Ovary (tissue), 9 donors: ENCODE data around the gene PSTPIP1. TPM values are rescaled to one million over a fixed set of nuclear protein-coding genes. Genes with fewer than 3 reads are reported as not detected.

Source experiments
- DNase-seq, 5 donors: peaks; one replicate each; pipeline ENCODE4 v3.0.0-alpha.2; 2019 to 2020
- H3K27ac ChIP-seq, 2 donors: fragments of 200-600 bp; one replicate each; pipeline versions ENCODE4 v1.5.1 to v1.8.0; 2019 to 2022
- H3K27me3 ChIP-seq: fragments of 200-600 bp; one replicate; pipeline ENCODE4 v1.8.0; 2022
- H3K36me3 ChIP-seq: fragments of 200-600 bp; sonication (generic); one replicate; pipeline ENCODE4 v1.5.1; 2019
- H3K4me1 ChIP-seq: one replicate; pipeline ENCODE4 v1.8.1; 2013; ENCODE audit warnings: mild to moderate bottlenecking, moderate library complexity; ENCODE audit not compliant: insufficient read depth
- H3K4me3 ChIP-seq: fragments of 200-600 bp; sonication (generic); one replicate; pipeline ENCODE4 v1.5.1; 2017
- H3K9me3 ChIP-seq, 2 donors: fragments of 200-600 bp in 1 of 2; sonication (generic) in 1 of 2; one replicate each; pipeline versions ENCODE4 v1.5.1 to v1.8.1; 2013 to 2019; ENCODE audit warnings: mild to moderate bottlenecking in 1 of 2, moderate library complexity in 1 of 2
- CTCF ChIP-seq, 3 donors: fragments of 450-650 bp in 2 of 3; fragments of 200-600 bp in 1 of 3; IDR thresholded peaks; one replicate each; pipeline versions ENCODE4 v1.5.1 to v1.8.0; 2016 to 2022; ENCODE audit warnings: antibody characterized with exemption in 3 of 3, mild to moderate bottlenecking in 1 of 3
- EP300 ChIP-seq: sonication (generic); formaldehyde crosslinking; IDR thresholded peaks from one replicate; pipeline ENCODE4 v1.6.1; 2017; ENCODE audit warnings: antibody characterized with exemption
- POLR2A ChIP-seq: fragments of 450-650 bp; IDR thresholded peaks from one replicate; pipeline ENCODE4 v1.6.1; 2017; ENCODE audit warnings: antibody characterized with exemption, mild to moderate bottlenecking, moderate library complexity
- WGBS, 3 donors: extraction: QIAGEN DNeasy Blood & Tissue Kit in 1 of 3; methylation state at CpG; one replicate each; pipeline versions ENCODE4 v1.1.5 to v1.1.7; 2013 to 2017; 5-methylcytosine and 5-hydroxymethylcytosine counted together
- intact Hi-C, 4 donors: fragments of 100-400 bp; cut with DNase I; formaldehyde crosslinking; loops; one replicate each; pipeline versions ENCODE4 v1.11.0 to v1.15.1; 2022 to 2023
- polyA plus RNA-seq, 2 donors: library from polyadenylated mRNA; stranded (reverse); fragments of 200-250 nt in 1 of 2; fragments of 350-450 nt in 1 of 2; fragmentation: Illumina TruSeq in 1 of 2; extraction: RNeasy Lipid Tissue Mini Kit (QIAGEN cat#74804) in 1 of 2; gene quantifications; one replicate each; pipeline ENCODE4 v1.2.3, GENCODE V29; 2013 to 2014
- total RNA-seq, 7 donors: library from RNA; depleted of rRNA in 2 of 7; stranded (reverse); fragments of >200 nt in 2 of 7; fragmentation: NEBNext Ultra II Directional in 3 of 7; extraction: Animal tissue kit (Norgen Biotek cat#: 25700) in 3 of 7; gene quantifications; one replicate each; pipeline versions ENCODE4 v1.1.0 to v1.2.4, GENCODE V29; 2016 to 2023
- donor health status: DM: no; HTN: no; CAD: no; lungs with moderate emphysema.
- donor health status: DM: no; HTN: no; CAD: no.
- donor health status: Bipolar disorder and iron deficiency.
- donor health status: DM: yes; HTN: yes; CAD: no.
- donor health status: DM: no; HTN: no; CAD: no.
- donor health status: DM: yes; HTN: yes; CAD: no.

The PSTPIP1 gene
- total and polyA plus RNA-seq, 9 donors: 1.4 to 10.9 (median 2.5) TPM

- Histone ChIP-seq H3K36me3 (no peaks in the 10 kb centered on the region), H3K27me3 (no peaks in the 10 kb centered on the region), H3K4me3 (no peak overlapping the region), H3K27ac (no peak overlapping the region), H3K4me1 (peaks cover 4% of the 10 kb centered on the region), H3K9me3 (no peaks in the 10 kb centered on the region)
- TF ChIP-seq CTCF (IDR thresholded peaks at IDR 0.05) (no peak), EP300 (no peak), POLR2A (no peak)
- intact Hi-C loops: loop anchor here in 1 of 4 donors (10.0 kb wide), 1 partner anchor 75 kb away; no protein-coding TSS in a partner anchor
- whole genome bisulfite sequencing, 3 donors: 52 to 57% (median 53%) methylated on average over 20 to 22 of the region's 22 CpGs
- DNase-seq: peak in 2 of 5 donors; percentile 14 to 16
Measured at GRCh38 chr15:77030048-77030927, 35.4 kb downstream of the PSTPIP1 start.

GRCh38 chr15:77030928-77031375, 36.0 kb downstream of the PSTPIP1 start:
- H3K9me3 ChIP-seq: no peaks in the 10 kb centered on the region
- H3K27me3 ChIP-seq: no peaks in the 10 kb centered on the region
- peaks cover 4% of the 10 kb centered on the region for H3K4me1 ChIP-seq
- H3K4me3 ChIP-seq: no peak overlapping the region
- peak in 1 of 5 donors; percentile 17 for DNase-seq
- WGBS, 3 donors: 71 to 76% (median 76%) methylated on average over 10 of the region's 10 CpGs
- H3K27ac ChIP-seq: no peak overlapping the region
- intact Hi-C loops: loop anchor here in 1 of 4 donors (10.0 kb wide), 1 partner anchor 74 kb away; no protein-coding TSS in a partner anchor
- H3K36me3 ChIP-seq: no peaks in the 10 kb centered on the region
- TF ChIP-seq EP300 (no peak), POLR2A (no peak), CTCF (IDR thresholded peaks at IDR 0.05) (no peak)

- Histone ChIP-seq H3K36me3 (no peaks in the 10 kb centered on the region), H3K4me3 (no peak overlapping the region), H3K27me3 (no peaks in the 10 kb centered on the region), H3K9me3 (no peaks in the 10 kb centered on the region), H3K4me1 (peaks cover 4% of the 10 kb centered on the region), H3K27ac (no peak overlapping the region)
- no peak for DNase-seq
- intact Hi-C loops: loop anchor here in 1 of 4 donors (10.0 kb wide), 1 partner anchor 73 kb away; no protein-coding TSS in a partner anchor
- TF ChIP-seq EP300 (no peak), CTCF (IDR thresholded peaks at IDR 0.05) (no peak), POLR2A (no peak)
- 69 to 84% (median 75%) methylated on average over 12 of the region's 12 CpGs for WGBS, 3 donors
Measured at GRCh38 chr15:77031376-77032050, 36.6 kb downstream of the PSTPIP1 start.

- no peaks in the 10 kb centered on the region for H3K36me3 ChIP-seq
- TF ChIP-seq POLR2A (no peak), CTCF (IDR thresholded peaks at IDR 0.05) (no peak), EP300 (no peak)
- H3K9me3 ChIP-seq: no peaks in the 10 kb centered on the region
- no peaks in the 10 kb centered on the region for H3K27me3 ChIP-seq
- no peak overlapping the region for H3K4me3 ChIP-seq
- DNase-seq: peak in 3 of 5 donors; percentile 12 to 19 (median 12)
- WGBS, 3 donors: 72 to 77% (median 75%) methylated on average over 19 to 22 of the region's 22 CpGs
- intact Hi-C loops: loop anchor here in 1 of 4 donors (10.0 kb wide), 1 partner anchor 73 kb away; no protein-coding TSS in a partner anchor
- H3K27ac ChIP-seq: no peak overlapping the region
- peaks cover 4% of the 10 kb centered on the region for H3K4me1 ChIP-seq
Measured at GRCh38 chr15:77032052-77032646, 37.2 kb downstream of the PSTPIP1 start.
